Ishikawa (cell line): ENCODE results near the gene ENDOD1.
A peak's percentile ranks its signal among the peaks of the same experiment; 100 is the strongest.

Experiments
- CEBPB ChIP-seq: IDR thresholded peaks from 2 replicates; pipeline ENCODE4 v1.6.1; 2012
- CREB1 ChIP-seq: IDR thresholded peaks from 2 replicates; pipeline ENCODE4 v1.6.1; 2012; ENCODE audit warnings: low read depth
- EGR1 ChIP-seq: IDR thresholded peaks from 2 replicates; pipeline ENCODE4 v1.6.1; 2012
- EP300 ChIP-seq: IDR thresholded peaks from 2 replicates; pipeline ENCODE4 v1.6.1; 2012; ENCODE audit warnings: borderline replicate concordance
- FOXM1 ChIP-seq: IDR thresholded peaks from 2 replicates; pipeline ENCODE4 v1.6.1; 2012; ENCODE audit warnings: low read depth, borderline replicate concordance
- NFIC ChIP-seq: IDR thresholded peaks from 2 replicates; pipeline ENCODE4 v1.6.1; 2012
- RAD21 ChIP-seq: IDR thresholded peaks from 2 replicates; pipeline ENCODE4 v1.6.1; 2012; ENCODE audit warnings: low read depth
- TAF1 ChIP-seq: IDR thresholded peaks from 2 replicates; pipeline ENCODE4 v1.6.1; 2012; ENCODE audit warnings: low read depth, mild to moderate bottlenecking
- TCF12 ChIP-seq: IDR thresholded peaks from 2 replicates; pipeline ENCODE4 v1.6.1; 2012; ENCODE audit warnings: low read depth
- TEAD4 ChIP-seq: IDR thresholded peaks from 2 replicates; pipeline ENCODE4 v1.6.1; 2012
- YY1 ChIP-seq: IDR thresholded peaks from 2 replicates; pipeline ENCODE4 v1.6.1; 2012; ENCODE audit warnings: low read depth
- ZBTB7A ChIP-seq: IDR thresholded peaks from 2 replicates; pipeline ENCODE4 v1.6.1; 2012; ENCODE audit warnings: low read depth
- TF ChIP-seq, protein P1 (sequence below): IDR thresholded peaks from 2 replicates; pipeline ENCODE4 v1.6.1; 2012
- TF ChIP-seq, protein P2 (sequence below): IDR thresholded peaks from 2 replicates; pipeline ENCODE4 v1.6.1; 2012
- TF ChIP-seq, protein P3 (sequence below): IDR thresholded peaks from 2 replicates; pipeline ENCODE4 v1.6.1; 2012; ENCODE audit warnings: low read depth, mild to moderate bottlenecking

Gene ENDOD1

DNA sequence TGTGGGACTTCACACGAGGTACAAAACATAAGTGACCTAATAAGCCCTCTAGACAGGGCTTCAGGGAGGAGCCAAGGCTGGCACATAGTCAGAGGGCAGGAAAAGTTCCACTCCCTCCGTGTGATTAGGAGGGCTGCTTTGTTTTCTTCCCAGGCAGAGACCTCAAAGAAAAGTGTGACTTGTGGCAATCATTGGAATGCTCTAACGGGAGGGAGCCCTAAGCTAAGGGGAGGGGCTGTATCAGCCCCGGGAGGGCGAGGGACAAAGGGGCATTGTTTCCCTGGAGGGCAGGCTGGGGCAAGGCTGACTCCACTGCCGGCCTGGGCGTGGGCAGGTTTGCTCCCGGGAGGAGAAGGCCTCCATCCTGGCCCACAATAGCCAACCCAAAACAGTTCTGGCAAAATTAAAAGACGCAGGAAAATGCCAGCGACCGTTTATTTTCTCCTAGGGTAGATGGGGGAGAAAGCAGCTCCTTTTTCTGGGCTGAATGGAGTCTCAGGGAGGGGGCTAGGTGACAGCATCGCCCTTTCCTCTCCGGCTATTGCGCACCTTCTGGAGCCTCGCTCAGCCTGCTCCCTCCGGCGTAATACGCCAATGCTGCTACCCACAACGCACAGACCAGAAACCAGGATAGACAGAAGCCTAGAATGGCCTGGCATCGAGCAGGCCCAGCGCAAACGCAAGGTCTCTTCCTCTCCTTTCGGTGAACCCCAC is 60.2 kb downstream of the ENDOD1 start:
- TF ChIP-seq, protein P1, sequence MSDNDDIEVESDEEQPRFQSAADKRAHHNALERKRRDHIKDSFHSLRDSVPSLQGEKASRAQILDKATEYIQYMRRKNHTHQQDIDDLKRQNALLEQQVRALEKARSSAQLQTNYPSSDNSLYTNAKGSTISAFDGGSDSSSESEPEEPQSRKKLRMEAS = 0 out of 2 replicates have a peak, but pooled peaks have one; percentile 14
- no peak for TF ChIP-seq CREB1

DNA sequence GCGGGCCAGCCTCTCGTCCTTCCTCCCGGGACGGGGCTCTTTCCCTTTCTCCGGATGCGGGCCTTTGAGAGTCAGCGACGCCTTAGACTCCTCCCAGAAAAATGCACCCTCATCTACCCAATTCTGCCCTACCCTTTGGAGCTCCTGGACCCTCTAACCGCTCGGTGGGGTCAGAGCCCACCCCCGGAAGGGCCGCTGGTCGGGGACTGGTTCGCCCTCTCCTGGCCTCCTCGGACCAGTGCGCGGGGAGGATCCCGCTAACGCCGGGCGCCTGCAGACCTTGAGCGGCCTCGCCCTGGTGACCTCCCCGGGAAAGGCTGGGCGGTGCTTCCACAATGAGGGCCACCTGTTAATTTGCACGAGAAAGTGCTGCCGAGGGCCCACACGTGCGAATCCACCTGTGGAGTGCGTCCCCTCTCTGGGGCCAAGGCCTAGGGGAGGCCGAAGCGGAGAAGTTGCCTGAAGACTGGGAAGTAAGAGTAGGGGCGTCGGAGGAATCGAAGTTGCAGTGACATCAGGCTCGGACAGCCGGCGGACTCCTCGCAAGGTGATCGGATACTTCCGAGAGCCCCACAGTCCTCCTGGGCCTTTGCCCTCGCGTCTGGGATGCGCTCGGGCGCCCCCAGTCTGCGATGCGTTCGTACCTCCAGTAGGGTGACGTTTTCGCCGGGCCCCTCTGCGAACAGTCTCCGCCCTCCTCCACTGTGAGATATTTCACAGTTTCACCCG is 61.5 kb downstream of the ENDOD1 start:
- TF ChIP-seq EGR1 = no peak
- TF ChIP-seq, protein P2, sequence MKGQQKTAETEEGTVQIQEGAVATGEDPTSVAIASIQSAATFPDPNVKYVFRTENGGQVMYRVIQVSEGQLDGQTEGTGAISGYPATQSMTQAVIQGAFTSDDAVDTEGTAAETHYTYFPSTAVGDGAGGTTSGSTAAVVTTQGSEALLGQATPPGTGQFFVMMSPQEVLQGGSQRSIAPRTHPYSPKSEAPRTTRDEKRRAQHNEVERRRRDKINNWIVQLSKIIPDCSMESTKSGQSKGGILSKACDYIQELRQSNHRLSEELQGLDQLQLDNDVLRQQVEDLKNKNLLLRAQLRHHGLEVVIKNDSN = no peak
- no peak for TF ChIP-seq EP300
- TF ChIP-seq CREB1 = no peak
- TF ChIP-seq, protein P3, sequence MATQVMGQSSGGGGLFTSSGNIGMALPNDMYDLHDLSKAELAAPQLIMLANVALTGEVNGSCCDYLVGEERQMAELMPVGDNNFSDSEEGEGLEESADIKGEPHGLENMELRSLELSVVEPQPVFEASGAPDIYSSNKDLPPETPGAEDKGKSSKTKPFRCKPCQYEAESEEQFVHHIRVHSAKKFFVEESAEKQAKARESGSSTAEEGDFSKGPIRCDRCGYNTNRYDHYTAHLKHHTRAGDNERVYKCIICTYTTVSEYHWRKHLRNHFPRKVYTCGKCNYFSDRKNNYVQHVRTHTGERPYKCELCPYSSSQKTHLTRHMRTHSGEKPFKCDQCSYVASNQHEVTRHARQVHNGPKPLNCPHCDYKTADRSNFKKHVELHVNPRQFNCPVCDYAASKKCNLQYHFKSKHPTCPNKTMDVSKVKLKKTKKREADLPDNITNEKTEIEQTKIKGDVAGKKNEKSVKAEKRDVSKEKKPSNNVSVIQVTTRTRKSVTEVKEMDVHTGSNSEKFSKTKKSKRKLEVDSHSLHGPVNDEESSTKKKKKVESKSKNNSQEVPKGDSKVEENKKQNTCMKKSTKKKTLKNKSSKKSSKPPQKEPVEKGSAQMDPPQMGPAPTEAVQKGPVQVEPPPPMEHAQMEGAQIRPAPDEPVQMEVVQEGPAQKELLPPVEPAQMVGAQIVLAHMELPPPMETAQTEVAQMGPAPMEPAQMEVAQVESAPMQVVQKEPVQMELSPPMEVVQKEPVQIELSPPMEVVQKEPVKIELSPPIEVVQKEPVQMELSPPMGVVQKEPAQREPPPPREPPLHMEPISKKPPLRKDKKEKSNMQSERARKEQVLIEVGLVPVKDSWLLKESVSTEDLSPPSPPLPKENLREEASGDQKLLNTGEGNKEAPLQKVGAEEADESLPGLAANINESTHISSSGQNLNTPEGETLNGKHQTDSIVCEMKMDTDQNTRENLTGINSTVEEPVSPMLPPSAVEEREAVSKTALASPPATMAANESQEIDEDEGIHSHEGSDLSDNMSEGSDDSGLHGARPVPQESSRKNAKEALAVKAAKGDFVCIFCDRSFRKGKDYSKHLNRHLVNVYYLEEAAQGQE = no peak
- no peak for TF ChIP-seq NFIC
- TF ChIP-seq FOXM1 = no peak
- no peak for TF ChIP-seq TAF1

DNA sequence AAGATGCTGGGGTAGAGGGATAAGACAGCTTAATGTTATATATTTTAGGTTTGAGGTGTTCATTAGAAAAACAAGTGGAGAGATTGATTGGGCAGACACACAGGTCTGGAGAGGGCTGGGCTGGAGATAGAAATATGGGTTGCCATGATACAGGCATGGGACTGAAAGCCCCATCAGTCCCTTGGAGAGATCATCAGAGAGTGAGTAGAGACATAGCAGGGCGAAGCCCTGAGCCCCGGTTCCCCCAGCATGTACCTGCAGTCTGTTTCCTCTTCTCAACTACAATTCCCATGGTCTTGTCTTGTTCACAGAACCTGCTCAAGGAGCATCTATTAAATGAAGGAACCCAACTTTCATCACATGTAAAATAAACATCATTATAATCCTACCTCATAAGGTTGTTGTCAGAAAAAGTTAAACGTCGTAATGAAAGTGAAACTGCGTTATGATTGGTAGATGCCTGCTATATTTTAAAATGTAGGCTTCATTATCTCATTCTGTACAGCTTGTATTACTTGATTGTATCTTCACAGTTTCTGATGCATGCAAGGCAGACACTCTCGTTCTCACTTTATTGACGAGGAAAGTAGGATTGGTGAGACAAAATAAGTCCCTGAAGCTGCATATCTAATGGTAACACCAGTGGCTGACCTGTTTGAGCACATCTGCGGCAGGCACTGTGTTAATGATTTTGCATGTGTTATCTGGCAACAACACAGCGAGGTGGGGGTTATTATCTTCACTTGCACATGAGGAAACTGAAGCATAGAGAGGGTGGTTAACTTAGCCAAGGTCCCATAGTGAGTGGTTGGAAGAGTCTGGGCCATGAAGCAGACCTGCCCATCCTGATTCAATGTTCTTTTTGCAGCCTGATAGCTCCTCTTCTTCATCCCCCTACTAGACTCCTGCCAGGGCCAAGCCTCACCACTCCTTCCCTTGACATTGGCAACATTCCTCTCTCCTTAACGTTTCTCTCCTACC is 63.5 kb downstream of the ENDOD1 start:
- TF ChIP-seq TAF1 = no peak

DNA sequence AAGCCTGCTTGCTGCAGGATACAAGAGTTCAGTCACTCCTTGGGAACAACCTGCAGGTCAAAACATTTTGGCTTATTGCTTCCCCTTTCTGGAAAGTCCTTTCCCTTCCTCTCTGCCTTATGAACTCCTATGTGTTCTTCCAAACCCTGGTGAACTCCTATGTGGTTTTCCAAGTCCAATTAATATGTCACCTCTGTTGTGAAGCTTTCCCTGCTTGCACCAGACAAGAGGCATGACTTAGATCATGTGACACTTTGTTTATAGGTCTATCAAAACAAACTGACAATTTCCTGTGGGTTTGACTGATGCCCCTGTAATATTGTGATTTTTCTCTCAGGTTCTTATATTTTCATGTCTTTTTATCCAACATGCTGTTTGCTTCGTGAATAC is 64.2 kb downstream of the ENDOD1 start:
- TF ChIP-seq EP300 (no peak), FOXM1 (no peak), NFIC (no peak), ZBTB7A (no peak), TEAD4 (no peak), YY1 (no peak), TCF12 (no peak), TAF1 (no peak), RAD21 (no peak), EGR1 (no peak), CEBPB (no peak), CREB1 (no peak)
- TF ChIP-seq, protein P3 = no peak
- TF ChIP-seq, protein P1 = no peak
- TF ChIP-seq, protein P2 = no peak

DNA sequence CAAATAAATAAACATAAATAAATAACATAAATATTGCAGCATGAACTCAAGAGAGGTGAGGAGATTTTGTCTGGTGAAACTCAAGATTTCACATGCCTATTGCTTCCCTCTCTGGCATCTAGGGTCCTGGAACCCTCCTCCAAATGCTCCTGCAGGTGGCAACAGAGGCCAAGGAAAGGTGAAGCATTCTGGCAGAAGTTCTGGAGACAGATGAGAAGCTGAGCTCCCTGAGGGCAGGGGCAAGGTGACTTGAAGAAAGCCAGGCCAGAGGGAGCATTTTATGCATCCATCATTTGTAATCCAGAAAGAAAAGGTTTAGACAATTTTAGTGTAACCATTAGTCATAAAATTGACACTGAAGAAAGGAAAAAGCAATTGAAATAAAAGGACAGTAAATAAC is 64.9 kb downstream of the ENDOD1 start:
- peak; percentile 97 for TF ChIP-seq RAD21
- TF ChIP-seq, protein P1 = no peak

DNA sequence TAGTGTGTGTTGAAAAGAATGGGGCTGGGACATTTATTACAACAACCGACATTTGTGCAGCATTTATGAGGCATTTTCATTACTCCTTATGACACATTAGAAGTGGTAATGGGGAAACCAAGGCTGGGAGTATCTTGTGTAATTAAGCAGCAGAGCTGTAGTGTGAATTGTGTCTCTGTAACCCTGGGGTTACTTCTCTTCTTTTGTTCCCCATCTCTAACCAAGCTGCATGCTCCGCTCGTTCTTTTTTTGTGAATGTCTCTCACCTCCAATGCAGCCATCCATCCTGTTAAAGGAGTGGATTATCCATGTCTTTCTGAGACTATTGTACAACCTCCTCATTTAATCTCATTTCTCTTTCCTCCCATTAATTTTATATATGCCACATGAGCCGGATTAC is 65.7 kb downstream of the ENDOD1 start:
- TF ChIP-seq CEBPB (no peak), ZBTB7A (no peak), TAF1 (no peak), TEAD4 (no peak), EGR1 (no peak), FOXM1 (no peak), YY1 (no peak)
- TF ChIP-seq, protein P2 = no peak
- TF ChIP-seq, protein P3 = no peak
- TF ChIP-seq, protein P1 = no peak
